Astrocyte (in vitro differentiated cells and primary cell): ENCODE measurements around the gene NFIA. TPM values are rescaled to one million over a fixed set of nuclear protein-coding genes. Genes with fewer than 3 reads are reported as not detected.

Experiments used
- DNase-seq: peaks from one replicate; pipeline ENCODE4 v3.0.0-alpha.2; 2010; ENCODE audit warnings: low read depth
- FAIRE-seq: peaks from 2 replicates; lab custom pipeline; 2011; peaks lifted over from hg19 to GRCh38; lab: Jason Lieb, UNC
- H2AFZ ChIP-seq: 2 replicates; pipeline ENCODE4 v1.6.0; 2012; ENCODE audit warnings: low read depth, low read length, inconsistent platforms
- H3K27ac ChIP-seq: 2 replicates; pipeline ENCODE4 v1.5.1; 2011; ENCODE audit warnings: low read depth, low read length, inconsistent platforms
- H3K27me3 ChIP-seq: 2 replicates; pipeline ENCODE4 v1.6.0; 2011; ENCODE audit warnings: low read length, inconsistent platforms; ENCODE audit not compliant: insufficient read depth
- H3K36me3 ChIP-seq: 2 replicates; pipeline ENCODE4 v1.5.1; 2011; ENCODE audit warnings: low read length, inconsistent platforms; ENCODE audit not compliant: insufficient read depth
- H3K4me1 ChIP-seq: 2 replicates; pipeline ENCODE4 v1.5.1; 2011; ENCODE audit warnings: low read length, inconsistent platforms; ENCODE audit not compliant: insufficient read depth
- H3K4me2 ChIP-seq: 2 replicates; pipeline ENCODE4 v1.6.0; 2012; ENCODE audit warnings: low read length, inconsistent platforms
- H3K4me3 ChIP-seq: 2 replicates; pipeline ENCODE4 v1.5.1; 2011; ENCODE audit warnings: low read depth, mild to moderate bottlenecking, low read length, inconsistent platforms; ENCODE audit not compliant: insufficient read depth
- H3K79me2 ChIP-seq: 2 replicates; pipeline ENCODE4 v1.6.0; 2012; ENCODE audit warnings: mild to moderate bottlenecking, low read length, inconsistent platforms; ENCODE audit not compliant: insufficient read depth
- H3K9ac ChIP-seq: 2 replicates; pipeline ENCODE4 v1.6.0; 2012; ENCODE audit warnings: mild to moderate bottlenecking, low read length, inconsistent platforms
- H3K9me3 ChIP-seq: 2 replicates; pipeline ENCODE4 v1.5.1; 2012; ENCODE audit warnings: low read depth, mild to moderate bottlenecking, low read length, inconsistent platforms; ENCODE audit not compliant: insufficient read depth
- H4K20me1 ChIP-seq: 2 replicates; pipeline ENCODE4 v1.6.0; 2012; ENCODE audit warnings: low read length, inconsistent platforms; ENCODE audit not compliant: insufficient read depth
- H3K27ac Mint-ChIP-seq: one replicate; pipeline ENCODE4 v1.8.0; 2021; ENCODE audit warnings: mild to moderate bottlenecking, mixed read lengths; ENCODE audit not compliant: unreplicated experiment
- H3K27me3 Mint-ChIP-seq: one replicate; pipeline ENCODE4 v1.8.0; 2021; ENCODE audit warnings: low read depth, mixed read lengths; ENCODE audit not compliant: unreplicated experiment
- H3K36me3 Mint-ChIP-seq: one replicate; pipeline ENCODE4 v1.8.0; 2021; ENCODE audit warnings: low read depth, mixed read lengths; ENCODE audit not compliant: unreplicated experiment
- H3K4me1 Mint-ChIP-seq: one replicate; pipeline ENCODE4 v1.8.0; 2021; ENCODE audit warnings: low read depth, mixed read lengths; ENCODE audit not compliant: unreplicated experiment
- H3K4me3 Mint-ChIP-seq: one replicate; pipeline ENCODE4 v1.8.0; 2021; ENCODE audit warnings: mild to moderate bottlenecking, moderate library complexity, mixed read lengths; ENCODE audit not compliant: unreplicated experiment
- H3K9me3 Mint-ChIP-seq: one replicate; pipeline ENCODE4 v1.8.0; 2021; ENCODE audit warnings: mild to moderate bottlenecking, mixed read lengths; ENCODE audit not compliant: unreplicated experiment
- CTCF ChIP-seq: IDR thresholded peaks from 2 replicates; pipeline ENCODE4 v1.5.1; 2011; ENCODE audit warnings: low read depth, mild to moderate bottlenecking, inconsistent platforms, low read length, moderate library complexity; ENCODE audit not compliant: insufficient read depth
- EZH2 ChIP-seq: IDR thresholded peaks from 2 replicates; pipeline ENCODE4 v1.6.1; 2012; ENCODE audit warnings: mild to moderate bottlenecking, low read length, inconsistent platforms; ENCODE audit not compliant: insufficient read depth
- total RNA-seq: library from RNA; stranded (reverse); gene quantifications from 2 replicates; pipeline ENCODE4 v1.2.1, GENCODE V29; 2021

The NFIA gene
- total RNA-seq, 1 donor from 2014 or later, result 4.6 TPM

GRCh38 chr1:61343734-61344420, 261.5 kb downstream of the NFIA start:
- Histone ChIP-seq H3K9me3 (no peaks in the 10 kb centered on the region), H3K9ac (no peak overlapping the region), H2AFZ (no peak overlapping the region), H3K4me3 (no peak overlapping the region), H3K36me3 (no peaks in the 10 kb centered on the region), H3K79me2 (no peaks in the 10 kb centered on the region), H3K27me3 (peaks cover 66% of the 10 kb centered on the region), H3K4me1 (no peaks in the 10 kb centered on the region), H3K4me2 (no peak overlapping the region), H4K20me1 (no peaks in the 10 kb centered on the region), H3K27ac (no peak overlapping the region)
- Mint-ChIP-seq H3K4me1 (peaks cover 7% of the 10 kb centered on the region), H3K4me3 (no peak overlapping the region), H3K9me3 (no peaks in the 10 kb centered on the region), H3K36me3 (peaks cover 2% of the 10 kb centered on the region), H3K27ac (no peak overlapping the region), H3K27me3 (no peaks in the 10 kb centered on the region)
- FAIRE-seq (no peak), DNase-seq (no peak)
- no peak for TF ChIP-seq CTCF
- TF ChIP-seq EZH2, result no peak

DNA sequence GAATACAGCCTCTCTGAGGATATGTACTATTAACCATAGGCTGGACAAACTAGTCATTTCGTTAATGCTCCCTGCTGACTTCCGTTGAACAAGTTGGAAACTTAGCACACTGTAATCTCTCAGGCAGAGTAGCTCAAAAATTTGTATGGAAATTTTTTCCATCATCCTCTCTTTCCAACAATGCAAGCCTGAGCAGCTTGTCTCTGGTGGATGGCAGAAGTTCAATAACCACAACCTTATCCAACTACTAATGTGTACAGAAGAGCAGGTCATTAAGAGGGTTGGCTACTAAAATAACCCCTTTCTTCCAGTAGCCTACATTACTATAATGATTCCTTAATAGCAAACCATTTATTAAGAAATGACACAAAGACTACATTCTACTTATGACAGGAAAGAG, 262.3 kb downstream of the NFIA start:
- peak; percentile 48 for DNase-seq
- Histone ChIP-seq H3K9me3 (no peaks in the 10 kb centered on the region), H4K20me1 (no peaks in the 10 kb centered on the region), H3K4me2 (no peak overlapping the region), H3K9ac (no peak overlapping the region), H2AFZ (no peak overlapping the region), H3K27ac (no peak overlapping the region), H3K36me3 (no peaks in the 10 kb centered on the region), H3K79me2 (no peaks in the 10 kb centered on the region), H3K4me3 (no peak overlapping the region), H3K4me1 (no peaks in the 10 kb centered on the region), H3K27me3 (peaks cover 61% of the 10 kb centered on the region)
- Mint-ChIP-seq H3K36me3 (peaks cover 2% of the 10 kb centered on the region), H3K27me3 (no peaks in the 10 kb centered on the region), H3K4me3 (no peak overlapping the region), H3K27ac (no peak overlapping the region), H3K4me1 (peaks cover 7% of the 10 kb centered on the region), H3K9me3 (no peaks in the 10 kb centered on the region)
- FAIRE-seq, result no peak
- TF ChIP-seq CTCF, result no peak
- TF ChIP-seq EZH2, result no peak

DNA sequence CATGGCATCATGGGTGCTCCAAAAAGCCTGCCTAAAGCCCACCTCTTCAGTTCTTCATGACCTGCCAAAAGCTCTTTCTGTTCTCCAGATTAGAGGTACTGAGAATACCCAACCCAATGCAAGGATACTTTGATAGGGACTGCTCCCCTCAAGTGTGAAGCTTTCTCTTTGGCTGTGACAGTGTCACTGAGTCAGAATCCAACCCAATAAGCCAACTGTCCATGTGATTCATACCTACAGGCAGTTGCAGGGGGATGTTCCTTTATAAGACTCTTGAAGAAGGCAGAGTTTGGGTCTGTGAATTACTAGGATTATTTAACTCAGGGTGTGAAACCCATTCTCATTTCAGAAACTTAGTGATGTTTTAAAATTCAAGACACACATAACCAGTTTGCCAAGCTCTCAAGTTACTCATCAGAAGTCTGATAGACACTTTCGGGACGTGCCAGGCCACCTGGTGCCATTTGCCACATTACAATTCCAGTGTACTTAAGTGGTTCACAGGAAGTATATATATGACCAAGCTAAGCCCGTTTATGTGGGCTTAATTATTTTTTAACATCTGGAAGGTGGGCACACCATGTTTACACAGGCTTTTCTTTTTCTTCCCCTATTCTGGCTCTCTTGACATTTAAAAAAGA, 265.8 kb downstream of the NFIA start:
- no peak for FAIRE-seq
- Histone ChIP-seq H3K79me2 (no peaks in the 10 kb centered on the region), H3K4me3 (no peak overlapping the region), H3K4me1 (no peaks in the 10 kb centered on the region), H3K27ac (no peak overlapping the region), H3K9me3 (no peaks in the 10 kb centered on the region), H2AFZ (no peak overlapping the region), H3K4me2 (no peak overlapping the region), H3K9ac (no peak overlapping the region), H3K36me3 (no peaks in the 10 kb centered on the region), H4K20me1 (no peaks in the 10 kb centered on the region), H3K27me3 (peaks cover 31% of the 10 kb centered on the region)
- no peak overlapping the region for H3K27ac Mint-ChIP-seq
- no peak for TF ChIP-seq EZH2
- no peak for TF ChIP-seq CTCF
- no peaks in the 10 kb centered on the region for H3K9me3 Mint-ChIP-seq
- no peak overlapping the region for H3K4me3 Mint-ChIP-seq
- peaks cover 2% of the 10 kb centered on the region for H3K27me3 Mint-ChIP-seq
- peaks cover 2% of the 10 kb centered on the region for H3K36me3 Mint-ChIP-seq
- peaks cover 7% of the 10 kb centered on the region for H3K4me1 Mint-ChIP-seq
- DNase-seq, result no peak
